Astrocyte (in vitro differentiated cells and primary cell): ENCODE results near the gene SURF4. TPM values are rescaled to one million over a fixed set of nuclear protein-coding genes. Genes with fewer than 3 reads are reported as not detected.

Source experiments
- DNase-seq: peaks from one replicate; pipeline ENCODE4 v3.0.0-alpha.2; 2010; ENCODE audit warnings: low read depth
- FAIRE-seq: peaks from 2 replicates; lab custom pipeline; 2011; peaks lifted over from hg19 to GRCh38; lab: Jason Lieb, UNC
- H2AFZ ChIP-seq: 2 replicates; pipeline ENCODE4 v1.6.0; 2012; ENCODE audit warnings: low read depth, low read length, inconsistent platforms
- H3K27ac ChIP-seq: 2 replicates; pipeline ENCODE4 v1.5.1; 2011; ENCODE audit warnings: low read depth, low read length, inconsistent platforms
- H3K27me3 ChIP-seq: 2 replicates; pipeline ENCODE4 v1.6.0; 2011; ENCODE audit warnings: low read length, inconsistent platforms; ENCODE audit not compliant: insufficient read depth
- H3K36me3 ChIP-seq: 2 replicates; pipeline ENCODE4 v1.5.1; 2011; ENCODE audit warnings: low read length, inconsistent platforms; ENCODE audit not compliant: insufficient read depth
- H3K4me1 ChIP-seq: 2 replicates; pipeline ENCODE4 v1.5.1; 2011; ENCODE audit warnings: low read length, inconsistent platforms; ENCODE audit not compliant: insufficient read depth
- H3K4me2 ChIP-seq: 2 replicates; pipeline ENCODE4 v1.6.0; 2012; ENCODE audit warnings: low read length, inconsistent platforms
- H3K4me3 ChIP-seq: 2 replicates; pipeline ENCODE4 v1.5.1; 2011; ENCODE audit warnings: low read depth, mild to moderate bottlenecking, low read length, inconsistent platforms; ENCODE audit not compliant: insufficient read depth
- H3K79me2 ChIP-seq: 2 replicates; pipeline ENCODE4 v1.6.0; 2012; ENCODE audit warnings: mild to moderate bottlenecking, low read length, inconsistent platforms; ENCODE audit not compliant: insufficient read depth
- H3K9ac ChIP-seq: 2 replicates; pipeline ENCODE4 v1.6.0; 2012; ENCODE audit warnings: mild to moderate bottlenecking, low read length, inconsistent platforms
- H3K9me3 ChIP-seq: 2 replicates; pipeline ENCODE4 v1.5.1; 2012; ENCODE audit warnings: low read depth, mild to moderate bottlenecking, low read length, inconsistent platforms; ENCODE audit not compliant: insufficient read depth
- H4K20me1 ChIP-seq: 2 replicates; pipeline ENCODE4 v1.6.0; 2012; ENCODE audit warnings: low read length, inconsistent platforms; ENCODE audit not compliant: insufficient read depth
- H3K27ac Mint-ChIP-seq: one replicate; pipeline ENCODE4 v1.8.0; 2021; ENCODE audit warnings: mild to moderate bottlenecking, mixed read lengths; ENCODE audit not compliant: unreplicated experiment
- H3K27me3 Mint-ChIP-seq: one replicate; pipeline ENCODE4 v1.8.0; 2021; ENCODE audit warnings: low read depth, mixed read lengths; ENCODE audit not compliant: unreplicated experiment
- H3K36me3 Mint-ChIP-seq: one replicate; pipeline ENCODE4 v1.8.0; 2021; ENCODE audit warnings: low read depth, mixed read lengths; ENCODE audit not compliant: unreplicated experiment
- H3K4me1 Mint-ChIP-seq: one replicate; pipeline ENCODE4 v1.8.0; 2021; ENCODE audit warnings: low read depth, mixed read lengths; ENCODE audit not compliant: unreplicated experiment
- H3K4me3 Mint-ChIP-seq: one replicate; pipeline ENCODE4 v1.8.0; 2021; ENCODE audit warnings: mild to moderate bottlenecking, moderate library complexity, mixed read lengths; ENCODE audit not compliant: unreplicated experiment
- H3K9me3 Mint-ChIP-seq: one replicate; pipeline ENCODE4 v1.8.0; 2021; ENCODE audit warnings: mild to moderate bottlenecking, mixed read lengths; ENCODE audit not compliant: unreplicated experiment
- EZH2 ChIP-seq: IDR thresholded peaks from 2 replicates; pipeline ENCODE4 v1.6.1; 2012; ENCODE audit warnings: mild to moderate bottlenecking, low read length, inconsistent platforms; ENCODE audit not compliant: insufficient read depth
- total RNA-seq: library from RNA; stranded (reverse); gene quantifications from 2 replicates; pipeline ENCODE4 v1.2.1, GENCODE V29; 2021
- TF ChIP-seq, protein P1 (sequence below): IDR thresholded peaks from 2 replicates; pipeline ENCODE4 v1.5.1; 2011; ENCODE audit warnings: low read depth, mild to moderate bottlenecking, inconsistent platforms, low read length, moderate library complexity; ENCODE audit not compliant: insufficient read depth

Gene SURF4
- total RNA-seq, 1 donor from 2014 or later, result 338 TPM

DNA sequence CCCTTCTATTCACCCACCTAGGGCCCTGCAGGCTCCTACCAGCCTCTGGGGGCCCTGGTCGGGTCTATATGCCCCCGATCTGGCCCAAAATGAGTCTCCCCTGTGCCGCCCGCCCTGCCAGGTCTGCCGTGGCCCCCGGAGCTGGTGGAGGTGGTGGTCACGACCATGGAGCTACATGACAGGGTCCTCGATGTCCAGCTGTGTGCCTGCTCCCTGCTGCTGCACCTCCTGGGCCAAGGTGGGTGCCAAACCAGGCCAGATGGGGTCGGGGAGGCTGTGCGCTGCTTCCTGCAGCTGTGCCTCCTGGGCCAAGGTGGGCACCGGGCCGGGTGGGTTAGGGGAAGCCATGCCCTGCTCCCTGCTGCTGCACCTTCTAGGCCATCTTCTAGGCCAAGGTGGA is 24.4 kb upstream of the SURF4 start:
- Histone ChIP-seq H3K36me3 (peaks cover 4% of the 10 kb centered on the region), H3K27me3 (no peaks in the 10 kb centered on the region), H3K9ac (no peak overlapping the region), H3K79me2 (no peaks in the 10 kb centered on the region), H3K27ac (no peak overlapping the region), H3K4me1 (peaks cover 1% of the 10 kb centered on the region), H3K4me3 (no peak overlapping the region), H4K20me1 (peaks cover 11% of the 10 kb centered on the region), H3K9me3 (no peaks in the 10 kb centered on the region), H3K4me2 (no peak overlapping the region), H2AFZ (no peak overlapping the region)
- DNase-seq, result no peak
- peaks cover 4% of the 10 kb centered on the region for H3K36me3 Mint-ChIP-seq
- no peak overlapping the region for H3K4me3 Mint-ChIP-seq
- peaks cover 24% of the 10 kb centered on the region for H3K27me3 Mint-ChIP-seq
- no peaks in the 10 kb centered on the region for H3K9me3 Mint-ChIP-seq
- H3K4me1 Mint-ChIP-seq, result peaks cover 1% of the 10 kb centered on the region
- TF ChIP-seq, protein P1, sequence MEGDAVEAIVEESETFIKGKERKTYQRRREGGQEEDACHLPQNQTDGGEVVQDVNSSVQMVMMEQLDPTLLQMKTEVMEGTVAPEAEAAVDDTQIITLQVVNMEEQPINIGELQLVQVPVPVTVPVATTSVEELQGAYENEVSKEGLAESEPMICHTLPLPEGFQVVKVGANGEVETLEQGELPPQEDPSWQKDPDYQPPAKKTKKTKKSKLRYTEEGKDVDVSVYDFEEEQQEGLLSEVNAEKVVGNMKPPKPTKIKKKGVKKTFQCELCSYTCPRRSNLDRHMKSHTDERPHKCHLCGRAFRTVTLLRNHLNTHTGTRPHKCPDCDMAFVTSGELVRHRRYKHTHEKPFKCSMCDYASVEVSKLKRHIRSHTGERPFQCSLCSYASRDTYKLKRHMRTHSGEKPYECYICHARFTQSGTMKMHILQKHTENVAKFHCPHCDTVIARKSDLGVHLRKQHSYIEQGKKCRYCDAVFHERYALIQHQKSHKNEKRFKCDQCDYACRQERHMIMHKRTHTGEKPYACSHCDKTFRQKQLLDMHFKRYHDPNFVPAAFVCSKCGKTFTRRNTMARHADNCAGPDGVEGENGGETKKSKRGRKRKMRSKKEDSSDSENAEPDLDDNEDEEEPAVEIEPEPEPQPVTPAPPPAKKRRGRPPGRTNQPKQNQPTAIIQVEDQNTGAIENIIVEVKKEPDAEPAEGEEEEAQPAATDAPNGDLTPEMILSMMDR, result no peak
- no peak for TF ChIP-seq EZH2
- FAIRE-seq, result no peak
- H3K27ac Mint-ChIP-seq, result no peak overlapping the region

DNA sequence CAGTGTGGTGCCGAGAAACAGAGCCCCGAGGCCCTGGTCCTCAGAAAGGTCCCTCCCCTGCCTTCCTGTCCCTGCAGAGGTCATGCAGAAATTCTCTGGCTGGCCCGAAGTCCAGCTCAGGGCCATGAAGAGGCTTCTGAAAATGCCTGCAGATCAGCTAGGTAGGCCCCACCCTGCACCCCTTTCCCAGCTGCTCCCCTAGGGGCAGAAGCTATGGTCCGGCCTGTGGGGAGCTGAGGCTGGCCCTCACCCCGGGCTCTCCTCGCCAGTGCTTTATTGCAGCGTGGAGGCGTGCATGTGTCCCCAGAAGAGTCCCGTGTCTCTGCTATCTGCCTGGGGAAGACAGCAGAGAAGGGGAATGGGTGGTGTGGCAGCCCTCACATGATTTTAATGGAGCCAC is 22.0 kb upstream of the SURF4 start:
- no peak overlapping the region for H2AFZ ChIP-seq
- no peak overlapping the region for H3K27ac ChIP-seq
- peaks cover 38% of the 10 kb centered on the region for H3K27me3 Mint-ChIP-seq
- H3K4me3 ChIP-seq, result no peak overlapping the region
- H3K27ac Mint-ChIP-seq, result no peak overlapping the region
- no peak overlapping the region for H3K4me2 ChIP-seq
- FAIRE-seq (no peak), DNase-seq (no peak)
- peaks cover 6% of the 10 kb centered on the region for H4K20me1 ChIP-seq
- H3K4me1 Mint-ChIP-seq, result no peaks in the 10 kb centered on the region
- H3K4me3 Mint-ChIP-seq, result no peak overlapping the region
- H3K36me3 ChIP-seq, result no peaks in the 10 kb centered on the region
- no peak for TF ChIP-seq EZH2
- no peak overlapping the region for H3K9ac ChIP-seq
- H3K9me3 Mint-ChIP-seq, result no peaks in the 10 kb centered on the region
- H3K4me1 ChIP-seq, result no peaks in the 10 kb centered on the region
- H3K9me3 ChIP-seq, result no peaks in the 10 kb centered on the region
- H3K79me2 ChIP-seq, result no peaks in the 10 kb centered on the region
- no peaks in the 10 kb centered on the region for H3K36me3 Mint-ChIP-seq
- H3K27me3 ChIP-seq, result peaks cover 2% of the 10 kb centered on the region

DNA sequence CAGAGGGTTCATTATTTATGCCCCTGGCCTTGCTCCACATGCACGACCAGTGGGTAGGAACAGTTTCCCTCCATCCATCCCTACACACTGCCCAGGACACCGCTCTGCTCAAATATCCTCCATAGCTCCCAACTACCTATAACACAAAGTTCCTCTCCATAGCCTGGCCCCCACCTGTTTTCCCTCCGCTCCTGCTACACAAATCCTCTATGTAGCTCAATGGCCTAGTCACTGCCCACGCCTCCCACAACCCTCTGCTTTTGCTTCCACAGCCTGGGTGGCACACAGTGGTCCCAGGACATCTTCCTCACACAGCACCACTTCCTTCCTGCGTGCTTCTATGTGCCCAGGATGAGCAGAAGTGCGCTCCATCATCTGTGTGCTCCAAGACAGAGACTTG is 21.5 kb upstream of the SURF4 start:
- H3K27me3 ChIP-seq, result peaks cover 2% of the 10 kb centered on the region
- H3K4me2 ChIP-seq, result no peak overlapping the region
- peaks cover 6% of the 10 kb centered on the region for H4K20me1 ChIP-seq
- no peaks in the 10 kb centered on the region for H3K4me1 ChIP-seq
- H3K9me3 ChIP-seq, result no peaks in the 10 kb centered on the region
- FAIRE-seq (no peak), DNase-seq (no peak)
- H2AFZ ChIP-seq, result no peak overlapping the region
- H3K9ac ChIP-seq, result no peak overlapping the region
- H3K36me3 Mint-ChIP-seq, result no peaks in the 10 kb centered on the region
- H3K4me1 Mint-ChIP-seq, result no peaks in the 10 kb centered on the region
- H3K27ac Mint-ChIP-seq, result no peak overlapping the region
- no peak for TF ChIP-seq EZH2
- TF ChIP-seq, protein P1, result no peak
- no peak overlapping the region for H3K4me3 ChIP-seq
- H3K79me2 ChIP-seq, result no peaks in the 10 kb centered on the region
- H3K9me3 Mint-ChIP-seq, result no peaks in the 10 kb centered on the region
- no peak overlapping the region for H3K27ac ChIP-seq
- peaks cover 38% of the 10 kb centered on the region for H3K27me3 Mint-ChIP-seq
- no peak overlapping the region for H3K4me3 Mint-ChIP-seq
- H3K36me3 ChIP-seq, result no peaks in the 10 kb centered on the region
